KMS-11 (cell line): ENCODE measurements around the gene ZNF446.

Source experiments
- H2AFZ ChIP-seq: fragments of 200-600 bp; sonication (generic); 2 replicates; pipeline ENCODE4 v1.6.1; 2016; ENCODE audit warnings: antibody characterized with exemption, mixed run types, low read depth
- H3K27ac ChIP-seq: fragments of 200-600 bp; sonication (generic); 2 replicates; pipeline ENCODE4 v1.6.1; 2016; ENCODE audit warnings: mild to moderate bottlenecking, mixed run types
- H3K27me3 ChIP-seq: fragments of 200-600 bp; sonication (generic); 2 replicates; pipeline ENCODE4 v1.6.1; 2017; ENCODE audit warnings: mild to moderate bottlenecking, low read depth, mixed run types, moderate library complexity; ENCODE audit not compliant: insufficient read depth
- H3K36me3 ChIP-seq: fragments of 200-600 bp; sonication (generic); 2 replicates; pipeline ENCODE4 v1.6.1; 2017; ENCODE audit warnings: mild to moderate bottlenecking, mixed run types; ENCODE audit not compliant: insufficient read depth
- H3K4me1 ChIP-seq: fragments of 200-600 bp; sonication (generic); 2 replicates; pipeline ENCODE4 v1.6.1; 2016; ENCODE audit warnings: mild to moderate bottlenecking, low read depth, mixed run types; ENCODE audit not compliant: poor library complexity, severe bottlenecking
- H3K4me2 ChIP-seq: fragments of 200-600 bp; sonication (generic); 2 replicates; pipeline ENCODE4 v1.7.0; 2016; ENCODE audit warnings: mild to moderate bottlenecking, mixed run types
- H3K4me3 ChIP-seq: fragments of 200-600 bp; sonication (generic); IDR thresholded peaks from 2 replicates; pipeline ENCODE4 v1.6.1; 2017; ENCODE audit warnings: low read depth, low read length, mixed read lengths; ENCODE audit not compliant: insufficient read depth
- H3K79me2 ChIP-seq: fragments of 200-600 bp; sonication (generic); 2 replicates; pipeline ENCODE4 v1.6.1; 2016; ENCODE audit warnings: low read depth, mixed run types; ENCODE audit not compliant: insufficient read depth
- H3K9ac ChIP-seq: fragments of 200-600 bp; sonication (generic); 2 replicates; pipeline ENCODE4 v1.6.1; 2016; ENCODE audit warnings: mild to moderate bottlenecking, mixed run types
- H4K20me1 ChIP-seq: fragments of 200-600 bp; sonication (generic); 2 replicates; pipeline ENCODE4 v1.6.1; 2016; ENCODE audit warnings: mild to moderate bottlenecking, mixed run types; ENCODE audit not compliant: insufficient read depth
- CTCF ChIP-seq: fragments of 200-600 bp; sonication (generic); conservative IDR thresholded peaks from 2 replicates; pipeline ENCODE4 v1.6.1; 2017; ENCODE audit warnings: low read depth, mild to moderate bottlenecking, antibody characterized with exemption, low read length, moderate library complexity, mixed read lengths

Gene ZNF446

GRCh38 chr19:58475714-58476497 lies at the start of gene ZNF446:
TSS of gene ZNF446 (plus strand) at chr19:58476352. CDS start at chr19:58477219, 867 bp downstream.
- no peaks in the 10 kb centered on the region for H3K27me3 ChIP-seq
- H4K20me1 ChIP-seq, result no peaks in the 10 kb centered on the region
- H3K4me3 ChIP-seq, result no peak within 1 kb of the TSS
- H2AFZ ChIP-seq, result peak within 1 kb of the TSS; percentile 66
- peak within 1 kb of the TSS; percentile 76 for H3K4me2 ChIP-seq
- peak within 1 kb of the TSS; percentile 21 for H3K27ac ChIP-seq
- H3K9ac ChIP-seq, result peak within 1 kb of the TSS; percentile 49
- H3K4me1 ChIP-seq, result peaks cover 16% of the 10 kb centered on the region
- H3K79me2 ChIP-seq, result no peaks in the 10 kb centered on the region
- no peak for TF ChIP-seq CTCF
- H3K36me3 ChIP-seq, result peaks cover 5% of the 10 kb centered on the region; the same call in 1 of the 2 replicates

GRCh38 chr19:58428617-58429016 lies 47.5 kb upstream of the ZNF446 start:
- H3K27ac ChIP-seq, result no peak overlapping the region
- H3K36me3 ChIP-seq, result no peaks in the 10 kb centered on the region
- no peak overlapping the region for H2AFZ ChIP-seq
- no peak overlapping the region for H3K4me3 ChIP-seq
- no peaks in the 10 kb centered on the region for H4K20me1 ChIP-seq
- H3K4me1 ChIP-seq, result no peaks in the 10 kb centered on the region
- no peak overlapping the region for H3K4me2 ChIP-seq
- H3K27me3 ChIP-seq, result no peaks in the 10 kb centered on the region
- no peak for TF ChIP-seq CTCF
- H3K9ac ChIP-seq, result no peak overlapping the region
- H3K79me2 ChIP-seq, result no peaks in the 10 kb centered on the region

- Histone ChIP-seq H3K4me2 (no peak overlapping the region), H2AFZ (no peak overlapping the region), H3K4me3 (no peak overlapping the region), H3K27ac (no peak overlapping the region), H3K27me3 (no peaks in the 10 kb centered on the region), H3K4me1 (no peaks in the 10 kb centered on the region), H4K20me1 (no peaks in the 10 kb centered on the region), H3K9ac (no peak overlapping the region), H3K36me3 (no peaks in the 10 kb centered on the region), H3K79me2 (no peaks in the 10 kb centered on the region)
- TF ChIP-seq CTCF, result no peak
Measured at GRCh38 chr19:58429745-58430144, 46.4 kb upstream of the ZNF446 start.

GRCh38 chr19:58434217-58434616 lies 41.9 kb upstream of the ZNF446 start:
- H3K79me2 ChIP-seq, result no peaks in the 10 kb centered on the region
- H3K27ac ChIP-seq, result no peak overlapping the region
- no peaks in the 10 kb centered on the region for H3K27me3 ChIP-seq
- no peaks in the 10 kb centered on the region for H3K4me1 ChIP-seq
- H3K4me2 ChIP-seq, result no peak overlapping the region
- TF ChIP-seq CTCF, result no peak
- no peak overlapping the region for H3K9ac ChIP-seq
- no peaks in the 10 kb centered on the region for H3K36me3 ChIP-seq
- H2AFZ ChIP-seq, result no peak overlapping the region
- no peaks in the 10 kb centered on the region for H4K20me1 ChIP-seq
- no peak overlapping the region for H3K4me3 ChIP-seq
